ENCODE results near the gene MICALL1.

MICALL1 gene

DNA sequence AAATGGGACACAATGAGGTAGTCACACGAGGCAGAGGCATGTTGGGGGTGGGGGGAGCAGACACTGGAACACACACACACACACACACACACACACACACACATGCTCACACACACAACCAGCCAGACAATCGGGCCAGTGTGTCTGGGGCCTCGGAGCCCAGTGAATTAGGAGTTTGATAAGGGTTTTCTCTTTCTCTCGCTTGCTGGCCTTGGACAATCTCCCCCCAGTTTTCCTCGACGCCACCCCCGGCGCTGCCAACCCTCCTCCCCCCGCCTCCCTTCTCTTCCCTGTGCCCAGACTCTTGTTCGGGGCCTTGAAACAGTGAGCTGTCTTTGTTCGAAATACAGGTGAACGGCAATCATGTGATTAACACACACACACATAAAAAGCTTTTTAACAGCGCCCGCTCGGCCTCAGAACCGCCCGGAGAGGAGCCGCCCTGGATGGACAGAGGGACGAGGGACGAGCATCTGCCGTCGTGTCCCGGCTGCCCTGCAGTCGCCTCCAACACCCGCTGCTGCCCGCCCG lies 79.7 kb downstream of the MICALL1 start:
- DNase-seq = no peak
- Histone ChIP-seq H3K4me1 (no peaks in the 10 kb centered on the region), H3K27ac (no peak overlapping the region), H3K4me3 (no peak overlapping the region), H3K9me3 (no peaks in the 10 kb centered on the region), H3K36me3 (peaks cover 0 to 20% (median 3%) of the 10 kb centered on the region in 3 donors), H3K27me3 (no peaks in the 10 kb centered on the region)
- intact Hi-C loops (cut with DNase I; ENCODE audit: low total_unique reads) = no loop called here
- TF ChIP-seq, protein P1, sequence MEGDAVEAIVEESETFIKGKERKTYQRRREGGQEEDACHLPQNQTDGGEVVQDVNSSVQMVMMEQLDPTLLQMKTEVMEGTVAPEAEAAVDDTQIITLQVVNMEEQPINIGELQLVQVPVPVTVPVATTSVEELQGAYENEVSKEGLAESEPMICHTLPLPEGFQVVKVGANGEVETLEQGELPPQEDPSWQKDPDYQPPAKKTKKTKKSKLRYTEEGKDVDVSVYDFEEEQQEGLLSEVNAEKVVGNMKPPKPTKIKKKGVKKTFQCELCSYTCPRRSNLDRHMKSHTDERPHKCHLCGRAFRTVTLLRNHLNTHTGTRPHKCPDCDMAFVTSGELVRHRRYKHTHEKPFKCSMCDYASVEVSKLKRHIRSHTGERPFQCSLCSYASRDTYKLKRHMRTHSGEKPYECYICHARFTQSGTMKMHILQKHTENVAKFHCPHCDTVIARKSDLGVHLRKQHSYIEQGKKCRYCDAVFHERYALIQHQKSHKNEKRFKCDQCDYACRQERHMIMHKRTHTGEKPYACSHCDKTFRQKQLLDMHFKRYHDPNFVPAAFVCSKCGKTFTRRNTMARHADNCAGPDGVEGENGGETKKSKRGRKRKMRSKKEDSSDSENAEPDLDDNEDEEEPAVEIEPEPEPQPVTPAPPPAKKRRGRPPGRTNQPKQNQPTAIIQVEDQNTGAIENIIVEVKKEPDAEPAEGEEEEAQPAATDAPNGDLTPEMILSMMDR (IDR thresholded peaks at IDR 0.05) = no peak

DNA sequence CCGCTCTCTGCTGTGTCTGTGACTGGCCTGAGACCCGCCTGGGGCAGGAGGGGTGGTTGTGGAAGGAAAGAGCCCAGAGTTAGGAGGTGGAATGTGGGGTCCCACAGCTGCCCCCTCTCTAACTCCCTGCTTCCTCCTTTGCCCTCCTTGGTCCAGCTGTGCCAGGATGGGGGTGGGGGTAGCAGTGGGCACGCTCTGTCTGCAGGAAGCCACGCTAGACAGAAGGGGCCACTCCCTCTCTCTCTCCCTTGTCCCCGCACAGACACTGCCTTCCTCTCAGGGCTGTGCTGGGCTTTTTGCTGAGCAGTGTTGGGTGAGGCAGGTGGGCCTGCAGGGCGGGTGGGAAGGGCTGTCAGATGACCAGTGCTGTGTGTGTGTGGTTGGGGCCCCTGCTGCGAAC lies 80.3 kb downstream of the MICALL1 start:
- Histone ChIP-seq H3K4me1 (no peaks in the 10 kb centered on the region), H3K36me3 (peaks cover 0 to 20% (median 3%) of the 10 kb centered on the region in 3 donors), H3K4me3 (no peak overlapping the region), H3K9me3 (no peaks in the 10 kb centered on the region), H3K27ac (no peak overlapping the region), H3K27me3 (no peaks in the 10 kb centered on the region)
- TF ChIP-seq, protein P1 (IDR thresholded peaks at IDR 0.05) = no peak
- intact Hi-C loops (cut with DNase I; ENCODE audit: low total_unique reads) = no loop called here
- no peak for DNase-seq

DNA sequence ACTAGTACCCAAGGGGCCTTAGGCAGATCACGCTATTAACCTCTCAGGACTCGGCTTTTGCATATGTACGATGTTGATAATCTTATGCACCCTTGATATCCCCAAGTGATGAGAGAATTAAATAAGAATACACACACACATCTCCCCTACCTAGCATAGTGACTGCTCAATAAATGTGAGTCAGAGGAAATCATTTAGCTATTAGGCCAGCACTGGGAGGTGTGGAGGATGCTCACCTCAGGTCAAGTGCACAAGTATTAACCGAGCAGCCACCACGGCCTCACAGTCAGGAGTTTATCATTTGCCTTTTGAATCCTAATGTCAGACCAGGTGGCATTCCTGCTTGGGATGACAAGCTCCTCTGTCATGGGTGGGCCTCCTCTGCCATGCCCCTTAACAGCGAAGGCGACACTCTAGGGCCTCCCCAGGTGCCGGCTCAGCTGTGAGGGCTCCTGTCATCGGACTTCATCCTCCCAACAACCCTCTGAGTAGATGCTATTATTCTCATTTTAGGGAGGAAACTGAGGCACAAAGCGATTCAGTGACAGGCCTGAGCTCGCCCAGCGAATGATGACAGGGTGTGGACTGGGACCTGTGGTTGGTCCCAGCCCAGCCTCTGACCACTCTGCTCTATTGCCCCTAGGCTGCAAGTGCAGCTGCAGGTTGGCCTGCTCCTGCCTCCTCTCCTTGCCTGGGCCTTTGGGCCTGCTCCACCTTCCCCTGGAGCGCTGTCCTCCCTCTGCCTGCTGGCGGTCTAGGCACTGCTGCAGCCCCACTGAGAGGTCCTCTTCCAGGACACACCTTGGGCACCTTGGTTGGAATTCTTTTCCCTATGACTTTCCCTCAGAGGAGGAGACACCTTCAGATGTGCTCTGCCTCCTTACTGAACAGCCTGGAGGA lies 83.3 kb downstream of the MICALL1 start:
- TF ChIP-seq, protein P1 (IDR thresholded peaks at IDR 0.05) = no peak
- no peaks in the 10 kb centered on the region for H3K9me3 ChIP-seq
- H3K4me1 ChIP-seq = no peaks in the 10 kb centered on the region
- no peak overlapping the region for H3K4me3 ChIP-seq
- no peak for DNase-seq
- H3K27ac ChIP-seq = no peak overlapping the region
- intact Hi-C loops (cut with DNase I; ENCODE audit: low total_unique reads) = no loop called here
- H3K27me3 ChIP-seq = no peaks in the 10 kb centered on the region
- H3K36me3 ChIP-seq = peaks cover 0 to 10% (median 3%) of the 10 kb centered on the region in 3 donors

DNA sequence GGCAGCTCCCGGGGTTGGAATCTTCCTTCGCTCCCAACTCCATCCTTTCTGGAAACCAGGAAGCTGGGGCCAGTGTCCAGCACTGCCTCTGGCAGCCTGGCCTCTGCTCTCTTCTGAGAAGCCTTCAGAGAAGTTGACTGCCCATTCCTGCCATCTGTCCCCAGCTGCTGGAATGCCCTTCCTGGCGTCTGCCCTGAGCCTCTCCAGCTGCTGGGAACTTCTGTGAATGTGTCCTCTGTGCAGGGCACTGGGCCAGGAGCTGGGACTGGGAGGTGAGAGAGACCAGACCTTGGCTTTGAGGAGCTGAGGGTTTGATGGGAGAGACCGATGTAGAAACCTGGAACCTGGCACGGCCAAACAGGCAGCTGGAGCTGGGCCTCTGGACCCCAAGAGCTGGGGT lies 84.2 kb downstream of the MICALL1 start:
- intact Hi-C loops (cut with DNase I; ENCODE audit: low total_unique reads) = no loop called here
- DNase-seq = no peak
- H3K36me3 ChIP-seq = peaks cover 0 to 10% (median 3%) of the 10 kb centered on the region in 3 donors
- TF ChIP-seq, protein P1 (IDR thresholded peaks at IDR 0.05) = no peak
- no peak overlapping the region for H3K4me3 ChIP-seq
- H3K4me1 ChIP-seq = no peaks in the 10 kb centered on the region
- no peak overlapping the region for H3K27ac ChIP-seq
- H3K9me3 ChIP-seq = no peaks in the 10 kb centered on the region
- H3K27me3 ChIP-seq = no peaks in the 10 kb centered on the region

DNA sequence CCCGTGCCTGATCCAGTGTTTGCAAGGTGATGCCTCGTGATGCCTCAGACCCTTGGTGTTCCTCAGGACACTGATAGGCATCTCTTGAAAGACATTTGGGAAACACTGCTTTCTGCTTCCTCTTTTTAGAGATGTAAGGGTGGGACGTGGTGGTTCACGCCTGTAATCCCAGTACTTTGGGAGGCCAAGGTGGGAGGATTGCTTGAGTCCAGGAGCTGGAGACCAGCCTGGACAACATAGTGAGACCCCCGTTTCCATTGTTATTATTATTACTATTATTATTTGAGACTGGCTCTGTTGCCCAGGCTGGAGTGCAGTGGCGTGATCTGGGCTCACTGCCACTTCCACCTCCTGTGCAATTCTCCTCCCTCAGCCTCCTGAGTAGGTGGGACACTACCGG lies 84.8 kb downstream of the MICALL1 start:
- H3K36me3 ChIP-seq = peaks cover 0 to 8% (median 3%) of the 10 kb centered on the region in 3 donors
- TF ChIP-seq, protein P1 (IDR thresholded peaks at IDR 0.05) = no peak
- H3K9me3 ChIP-seq = no peaks in the 10 kb centered on the region
- H3K4me1 ChIP-seq = peaks cover 0 to 1% (median 0%) of the 10 kb centered on the region in 4 donors
- no peak overlapping the region for H3K4me3 ChIP-seq
- intact Hi-C loops (cut with DNase I; ENCODE audit: low total_unique reads) = no loop called here
- DNase-seq = no peak
- no peaks in the 10 kb centered on the region for H3K27me3 ChIP-seq
- H3K27ac ChIP-seq = no peak overlapping the region

Measured in tibial artery (tissue), 4 donors.